HepG2 (cell line): ENCODE data around the gene PTGR3. TPM values are rescaled to one million over a fixed set of nuclear protein-coding genes. Genes with fewer than 3 reads are reported as not detected.

Experiments
- ATAC-seq: fragments of 200-7000 bp; cut with Tn5 transposase; 3 replicates; pipeline ENCODE4 v1.9.1; 2020; ENCODE audit warnings: mild to moderate bottlenecking, moderate library complexity
- BruUV-seq: library from RNA; stranded (reverse); fragments of 400-500 nt; replicated peaks from 2 replicates; lab custom pipeline; 2021; lab: Mats Ljungman, UMichigan
- CTCF ChIA-PET: fragments of 300-600 bp; formaldehyde crosslinking; extraction: SDS; loops from one replicate; lab custom pipeline; 2021; ENCODE audit warnings: low total read pairs, inconsistent platforms, low intra/inter-chr PET ratio; lab: Yijun Ruan, JAX
- POLR2A ChIA-PET: fragments of 350-600 bp; sonication (Branson Sonifier 250); formaldehyde crosslinking; loops from one replicate; lab custom pipeline; 2020; ENCODE audit warnings: antibody characterized with exemption, inconsistent platforms; lab: Yijun Ruan, JAX
- DNase-seq: peaks from one replicate; pipeline ENCODE4 v3.0.0-alpha.2; 2015; ENCODE audit warnings: low spot score
- FAIRE-seq: peaks from 3 replicates; lab custom pipeline; 2011; peaks lifted over from hg19 to GRCh38; lab: Jason Lieb, UNC
- H2AFZ ChIP-seq: one replicate; pipeline ENCODE4 v1.6.1; 2011; ENCODE audit warnings: low read length, inconsistent platforms
- H3K27ac ChIP-seq: fragments of 300-600 bp; 3 replicates; pipeline ENCODE4 v1.8.0; 2011; ENCODE audit warnings: mixed run types, mild to moderate bottlenecking, mixed read lengths, low read length, inconsistent platforms; ENCODE audit not compliant: insufficient read depth; ENCODE audit errors: extremely low read length
- H3K27me3 ChIP-seq, 2 experiments: fragments of 200-600 bp in 1 of 2; 2 replicates in 1 of 2; 3 replicates in 1 of 2; pipeline versions ENCODE4 v1.6.0 to v1.8.0; 2011; ENCODE audit warnings: low read length in 2 of 2, mild to moderate bottlenecking in 2 of 2, moderate library complexity in 2 of 2, inconsistent platforms in 1 of 2; ENCODE audit not compliant: insufficient read depth in 2 of 2, control insufficient read depth in 1 of 2
- H3K36me3 ChIP-seq, 2 experiments: fragments of 200-600 bp in 1 of 2; replicated peaks in 1 of 2; 2 replicates in 1 of 2; 3 replicates in 1 of 2; pipeline versions ENCODE4 v1.5.1 to v1.8.0; 2011; ENCODE audit warnings: low read length in 2 of 2, inconsistent platforms in 1 of 2; ENCODE audit not compliant: insufficient read depth in 2 of 2, control insufficient read depth in 1 of 2
- H3K4me1 ChIP-seq: 2 replicates; pipeline ENCODE4 v1.5.1; 2012; ENCODE audit warnings: low read length, inconsistent platforms; ENCODE audit not compliant: insufficient read depth
- H3K4me2 ChIP-seq: 2 replicates; pipeline ENCODE4 v1.6.0; 2011; ENCODE audit warnings: low read depth, low read length, inconsistent platforms
- H3K4me3 ChIP-seq, 3 experiments: fragments of 200-600 bp in 1 of 3; sonication (generic), shearing (Covaris generic) in 1 of 3; replicated peaks in 1 of 3; 2 replicates each; pipeline ENCODE4 v1.5.1; 2011 to 2016; ENCODE audit warnings: low read length in 3 of 3, inconsistent platforms in 2 of 3, low read depth in 2 of 3, mild to moderate bottlenecking in 2 of 3, control low read depth in 1 of 3, mixed read lengths in 1 of 3; ENCODE audit not compliant: insufficient read depth in 1 of 3
- H3K79me2 ChIP-seq: one replicate; pipeline ENCODE4 v1.6.1; 2011; ENCODE audit warnings: low read length, inconsistent platforms; ENCODE audit not compliant: insufficient read depth
- H3K9ac ChIP-seq: 2 replicates; pipeline ENCODE4 v1.6.0; 2011; ENCODE audit warnings: mild to moderate bottlenecking, low read depth, low read length, inconsistent platforms; ENCODE audit not compliant: insufficient read depth
- H3K9me3 ChIP-seq: 2 replicates; pipeline ENCODE4 v1.5.1; 2012; ENCODE audit warnings: mild to moderate bottlenecking, low read length
- H4K20me1 ChIP-seq: 2 replicates; pipeline ENCODE4 v1.6.0; 2011; ENCODE audit warnings: inconsistent platforms, mild to moderate bottlenecking, low read length, moderate library complexity; ENCODE audit not compliant: insufficient read depth
- ARID4A ChIP-seq: sonication (generic); formaldehyde crosslinking; IDR thresholded peaks from 2 replicates; pipeline ENCODE4 v1.5.0; 2020; ENCODE audit warnings: mild to moderate bottlenecking, missing genetic modification reagents, borderline replicate concordance
- ATF2 ChIP-seq: sonication (generic); formaldehyde crosslinking; IDR thresholded peaks from 2 replicates; pipeline ENCODE4 v1.4.0; 2020; ENCODE audit warnings: missing genetic modification reagents
- FOXC1 ChIP-seq: sonication (generic); formaldehyde crosslinking; IDR thresholded peaks from 2 replicates; pipeline ENCODE4 v1.8.0; 2022; ENCODE audit warnings: mild to moderate bottlenecking, missing genetic modification reagents, borderline replicate concordance
- GATAD1 ChIP-seq: IDR thresholded peaks from 2 replicates; pipeline ENCODE4 v1.6.1; 2016; ENCODE audit warnings: missing genetic modification reagents, missing compliant biosample characterization
- HBP1 ChIP-seq: IDR thresholded peaks from 2 replicates; pipeline ENCODE4 v1.6.1; 2016; ENCODE audit warnings: low read depth, control low read depth
- KLF6 ChIP-seq: IDR thresholded peaks from 2 replicates; pipeline ENCODE4 v1.8.0; 2016; ENCODE audit warnings: missing biosample characterization, missing genetic modification reagents
- PBX3 ChIP-seq: sonication (generic); formaldehyde crosslinking; IDR thresholded peaks from 2 replicates; pipeline ENCODE4 v1.8.1; 2023; ENCODE audit warnings: missing genetic modification reagents, inconsistent platforms, borderline replicate concordance
- STAT5B ChIP-seq: sonication (generic); formaldehyde crosslinking; IDR thresholded peaks from 2 replicates; pipeline ENCODE4 v1.4.0; 2020; ENCODE audit warnings: missing genetic modification reagents
- ZFP36 ChIP-seq: fragments of 150-350 bp; IDR thresholded peaks from 2 replicates; pipeline ENCODE4 v1.6.1; 2018; ENCODE audit warnings: borderline replicate concordance, low read length, low read depth; ENCODE audit not compliant: partially characterized antibody
- ZNF317 ChIP-seq: sonication (generic); formaldehyde crosslinking; IDR thresholded peaks from 2 replicates; pipeline ENCODE4 v1.5.0; 2020; ENCODE audit warnings: mild to moderate bottlenecking, missing genetic modification reagents
- ZNF546 ChIP-seq: sonication (generic); formaldehyde crosslinking; conservative IDR thresholded peaks from 2 replicates; pipeline ENCODE4 v1.8.1; 2023; ENCODE audit warnings: mild to moderate bottlenecking, missing genetic modification reagents
- ZNF703 ChIP-seq: sonication (generic); formaldehyde crosslinking; IDR thresholded peaks from 2 replicates; pipeline ENCODE4 v1.5.1; 2020; ENCODE audit warnings: missing genetic modification reagents, mild to moderate bottlenecking, moderate library complexity, borderline replicate concordance
- ZNF709 ChIP-seq: sonication (generic); formaldehyde crosslinking; IDR thresholded peaks from 2 replicates; pipeline ENCODE4 v1.5.0; 2020; ENCODE audit warnings: mild to moderate bottlenecking, missing genetic modification reagents
- ZNF792 ChIP-seq: IDR thresholded peaks from 2 replicates; pipeline ENCODE4 v1.6.1; 2016
- WGBS: methylation state at CpG from one replicate; pipeline ENCODE4 v1.1.6; 2017; ENCODE audit warnings: low lambda C conversion rate; 5-methylcytosine and 5-hydroxymethylcytosine counted together
- in situ Hi-C: cut with HindIII; loops from 2 replicates; pipeline ENCODE4 v1.10.0; 2017; ENCODE audit warnings: low pct_unique_long_range_greater_than_20kb; ENCODE audit not compliant: extremely low pct_ligation_motif_present
- intact Hi-C: fragments of 100-400 bp; cut with micrococcal nuclease; formaldehyde crosslinking; loops from one replicate; pipeline ENCODE4 v1.10.0; 2022; ENCODE audit not compliant: unreplicated experiment
- polyA plus RNA-seq, 8 experiments: library from polyadenylated mRNA; depleted of rRNA in 3 of 8; stranded (reverse) in 7 of 8; unstranded in 1 of 8; fragments of >200 nt; fragmentation: Illumina TruSeq in 4 of 8; extraction: Trizol in 4 of 8; gene quantifications; 2 replicates each; pipeline versions ENCODE4 v1.2.1 to v1.2.3, GENCODE V29; 2011 to 2016; ENCODE audit warnings: low read depth in 4 of 8, missing spikeins in 1 of 8, mixed read lengths in 1 of 8; ENCODE audit not compliant: insufficient read depth in 1 of 8
- total RNA-seq, 5 experiments: library from RNA; depleted of rRNA; stranded (reverse); fragments of >200 nt; fragmentation: Illumina TruSeq; extraction: Trizol; gene quantifications; 2 replicates each; pipeline ENCODE4 v1.2.3, GENCODE V29; 2016; ENCODE audit warnings: low read depth in 1 of 5

PTGR3 gene
- total and polyA plus RNA-seq, 2 of the 13 experiments (the other 11 are each of a cell fraction or from before 2014, with no cell fraction given) = 11.5 to 25.3 TPM

GRCh38 chr18:75208836-75209128, 157 bp downstream of the PTGR3 start (continued):
- no peak for TF ChIP-seq ZNF703 (CRISPR knock-in tag)
- TF ChIP-seq ZFP36 = no peak
- 0 out of 2 replicates have a peak, but pooled peaks have one; percentile 23 for TF ChIP-seq KLF6

GRCh38 chr18:75208155-75208835, 644 bp downstream of the PTGR3 start:
- Histone ChIP-seq H2AFZ (no peak overlapping the region), H3K9ac (peak overlapping the region; percentile 91), H3K4me2 (peak overlapping the region; percentile 85), H3K4me3 (peak overlapping the region; percentile 92 to 97 (median 95)), H3K9me3 (no peaks in the 10 kb centered on the region), H4K20me1 (peaks cover 11% of the 10 kb centered on the region; the same call in 1 of the 2 replicates), H3K4me1 (peaks cover 33% of the 10 kb centered on the region), H3K36me3 (no peaks in the 10 kb centered on the region), H3K79me2 (peaks cover 45% of the 10 kb centered on the region), H3K27ac (peak overlapping the region; percentile 96), H3K27me3 (no peaks in the 10 kb centered on the region; a peak in 2 of 5 replicates)
- peak; percentile 36 for ATAC-seq
- 0% methylated on average over 9 of the region's 65 CpGs for WGBS
- FAIRE-seq = no peak
- DNase-seq = peak; percentile 18
- POLR2A ChIA-PET = interaction anchor here (0.7 kb wide), 1 partner anchor 21 kb away, joined by 5 read pairs; no protein-coding TSS in a partner anchor
- intact Hi-C loops = loop anchor here (2.0 to 5.0 kb wide), 2 partner anchors 37 to 46 kb away; no protein-coding TSS in a partner anchor
- no TSS peak for BruUV-seq
- in situ Hi-C loops = loop anchor here (25.0 kb wide), 1 partner anchor 921 kb away; the partner anchor contains the start of gene CYB5A
- CTCF ChIA-PET = no interaction called here
- TF ChIP-seq ZNF792 = no peak
- TF ChIP-seq ZNF546 = peak; percentile 63; the same call in 1 of the 2 replicates
- TF ChIP-seq PBX3 = no peak
- TF ChIP-seq ZNF317 = 0 out of 2 replicates have a peak, but pooled peaks have one; percentile 21
- TF ChIP-seq GATAD1 (CRISPR knock-in tag) = no peak
- 0 out of 2 replicates have a peak, but pooled peaks have one; percentile 14 for TF ChIP-seq HBP1 (CRISPR knock-in tag)
- TF ChIP-seq ZNF709 (CRISPR knock-in tag) = no peak
- TF ChIP-seq ARID4A (CRISPR knock-in tag) = peak; percentile 64; the same call in 1 of the 2 replicates
- TF ChIP-seq ATF2 (CRISPR knock-in tag) = no peak
- TF ChIP-seq FOXC1 (CRISPR knock-in tag) = 0 out of 2 replicates have a peak, but pooled peaks have one; percentile 32
- 0 out of 2 replicates have a peak, but pooled peaks have one; percentile 2 for TF ChIP-seq STAT5B (CRISPR knock-in tag)
